T-cell (primary cell): Measurements from ENCODE around the gene DPEP3. TPM values are rescaled to one million over a fixed set of nuclear protein-coding genes. Genes with fewer than 3 reads are reported as not detected.
"Not testable (repeated sequence)": the region's sequence is repeated elsewhere in the genome, so short reads cannot be mapped to it uniquely, and the experiment has no call there.

Experiments
- ATAC-seq, 4 experiments: fragments of 200-7000 bp in 3 of 4; fragments of 150-1000 bp in 1 of 4; cut with Tn5 transposase; replicated peaks in 1 of 4; 1 replicate in 3 of 4; 2 replicates in 1 of 4; pipeline ENCODE4 v1.10.0; 2021; ENCODE audit warnings: moderate library complexity in 3 of 4, mild to moderate bottlenecking in 2 of 4, moderate number of reproducible peaks in 1 of 4
- CTCF ChIA-PET, 2 donors: fragments of 300-600 bp; sonication (Branson Sonifier 250); formaldehyde crosslinking; loops; one replicate each; lab custom pipeline; 2022; ENCODE audit warnings: antibody characterized with exemption in 2 of 2; lab: Charles Lee
- POLR2A ChIA-PET, 2 donors: fragments of 300-600 bp; sonication (Branson Sonifier 250); formaldehyde crosslinking; loops; one replicate each; lab custom pipeline; 2022; ENCODE audit warnings: antibody characterized with exemption in 2 of 2; lab: Charles Lee
- DNase-seq, 35 experiments: peaks; one replicate each; pipeline versions ENCODE4 v3.0.0 to v3.0.0-alpha.2; 2013 to 2023
- H3K27ac ChIP-seq: one replicate; pipeline ENCODE4 v1.5.1; 2013; ENCODE audit warnings: low read length
- H3K27me3 ChIP-seq, 2 experiments: replicated peaks in 1 of 2; 1 replicate in 1 of 2; 2 replicates in 1 of 2; pipeline versions ENCODE4 v1.6.1 to v1.7.0; 2013; ENCODE audit warnings: low read length in 1 of 2, mixed read lengths in 1 of 2; ENCODE audit not compliant: control insufficient read depth in 2 of 2, insufficient read depth in 2 of 2; ENCODE audit errors: extremely low read depth in 1 of 2
- H3K36me3 ChIP-seq, 2 donors: 1 replicate in 1 of 2; 2 replicates in 1 of 2; pipeline versions ENCODE4 v1.6.1 to v1.7.0; 2013; ENCODE audit warnings: low read length in 1 of 2; ENCODE audit not compliant: control insufficient read depth in 2 of 2, insufficient read depth in 1 of 2; ENCODE audit errors: extremely low read depth in 1 of 2
- H3K4me1 ChIP-seq, 2 experiments: 1 replicate in 1 of 2; 2 replicates in 1 of 2; pipeline versions ENCODE4 v1.6.1 to v1.7.0; 2013; ENCODE audit warnings: low read length in 2 of 2, mixed read lengths in 1 of 2; ENCODE audit not compliant: insufficient read depth in 2 of 2, control insufficient read depth in 1 of 2; ENCODE audit errors: extremely low read depth in 1 of 2
- H3K4me3 ChIP-seq, 2 donors: 1 replicate in 1 of 2; 2 replicates in 1 of 2; pipeline versions ENCODE4 v1.5.1 to v1.7.0; 2013; ENCODE audit warnings: mild to moderate bottlenecking in 2 of 2, low read length in 1 of 2, moderate library complexity in 1 of 2; ENCODE audit not compliant: control insufficient read depth in 1 of 2; ENCODE audit errors: extremely low read depth in 1 of 2
- H3K9me3 ChIP-seq: 2 replicates; pipeline ENCODE4 v1.7.0; 2013
- H3K27ac Mint-ChIP-seq, 2 donors: one replicate each; pipeline ENCODE4 v1.8.0; 2020 to 2021; ENCODE audit warnings: mild to moderate bottlenecking in 2 of 2, mixed read lengths in 2 of 2
- H3K27me3 Mint-ChIP-seq, 2 donors: one replicate each; pipeline ENCODE4 v1.8.0; 2021 to 2022; ENCODE audit warnings: mixed read lengths in 2 of 2
- H3K36me3 Mint-ChIP-seq: one replicate; pipeline ENCODE4 v1.8.0; 2021; ENCODE audit warnings: mixed read lengths
- H3K4me1 Mint-ChIP-seq, 3 donors: one replicate each; pipeline ENCODE4 v1.8.0; 2020 to 2022; ENCODE audit warnings: mixed read lengths in 3 of 3, mild to moderate bottlenecking in 1 of 3
- H3K4me3 Mint-ChIP-seq, 3 donors: one replicate each; pipeline ENCODE4 v1.8.0; 2020 to 2022; ENCODE audit warnings: mild to moderate bottlenecking in 3 of 3, mixed read lengths in 3 of 3, moderate library complexity in 3 of 3
- H3K9me3 Mint-ChIP-seq, 3 donors: one replicate each; pipeline ENCODE4 v1.8.0; 2020 to 2022; ENCODE audit warnings: mixed read lengths in 3 of 3
- WGBS: methylation state at CpG from one replicate; pipeline ENCODE4 v1.1.5; 2013; ENCODE audit warnings: missing lambda C conversion rate; ENCODE audit not compliant: insufficient coverage; 5-methylcytosine and 5-hydroxymethylcytosine counted together
- total RNA-seq, 35 experiments: library from RNA in 6 of 35; stranded (reverse) in 6 of 35; fragments of 120-200 nt in 1 of 35; gene quantifications; one replicate each; pipeline versions ENCODE4 v1.2.1 to v1.2.4 and lab custom pipeline; 2013 to 2026

DPEP3 gene
- total RNA-seq, 5 donors from 2014 or later (not counting 1 experiment from before 2014, with no cell fraction given) = 0.48 to 1.5 (median 1.1) TPM

- H3K36me3 Mint-ChIP-seq = no peaks in the 10 kb centered on the region
- peaks cover 46 to 57% (median 46%) of the 10 kb centered on the region in 3 donors for H3K4me1 Mint-ChIP-seq
- no peaks in the 10 kb centered on the region for H3K36me3 ChIP-seq
- no peaks in the 10 kb centered on the region for H3K27me3 ChIP-seq
- peak overlapping the region; percentile 75 for H3K27ac ChIP-seq
- H3K27ac Mint-ChIP-seq = peak overlapping the region; percentile 96 to 100
- no peaks in the 10 kb centered on the region for H3K9me3 Mint-ChIP-seq
- ATAC-seq = no peak
- ChIA-PET CTCF (interaction anchor here in 1 of 2 donors (1.0 kb wide), 1 partner anchor 11 kb away, joined by 3 read pairs; no protein-coding TSS in a partner anchor), POLR2A (interaction anchor here in 1 of 2 donors (0.7 kb wide), 1 partner anchor 198 kb away, joined by 3 read pairs; the partner anchor contains the start of gene TSNAXIP1)
- H3K4me3 Mint-ChIP-seq = peak overlapping the region in 2 of 3 donors; percentile 5 to 57
- H3K9me3 ChIP-seq = no peaks in the 10 kb centered on the region
- H3K4me1 ChIP-seq = peaks cover 23 to 63% of the 10 kb centered on the region in 2 experiments
- DNase-seq = no peak
- WGBS = no CpG with 5 or more reads among the region's 9 CpGs
- H3K27me3 Mint-ChIP-seq = no peaks in the 10 kb centered on the region
- no peak overlapping the region for H3K4me3 ChIP-seq
These were observed 24.9 kb upstream of the DPEP3 start for GRCh38 chr16:68005211-68005610.

GRCh38 chr16:68003031-68003430 is 22.7 kb upstream of the DPEP3 start:
- ATAC-seq (no peak), DNase-seq (no peak)
- Mint-ChIP-seq H3K27ac (peak overlapping the region; percentile 96), H3K36me3 (peaks cover 6% of the 10 kb centered on the region), H3K9me3 (no peaks in the 10 kb centered on the region), H3K4me3 (no peak overlapping the region), H3K27me3 (no peaks in the 10 kb centered on the region), H3K4me1 (peaks cover 51 to 67% (median 64%) of the 10 kb centered on the region in 3 donors)
- 100% methylated on average over 1 of the region's 4 CpGs for WGBS
- CTCF ChIA-PET = interaction anchor here (0.5 to 1.1 kb wide), 7 partner anchors 12 to 188 kb away, joined by 3 to 7 read pairs (median 4); no protein-coding TSS in a partner anchor
- POLR2A ChIA-PET = no interaction called here
- peaks cover 35 to 82% of the 10 kb centered on the region in 2 experiments for H3K4me1 ChIP-seq
- no peaks in the 10 kb centered on the region for H3K27me3 ChIP-seq
- H3K27ac ChIP-seq = no peak overlapping the region
- H3K4me3 ChIP-seq = no peak overlapping the region
- H3K9me3 ChIP-seq = no peaks in the 10 kb centered on the region
- H3K36me3 ChIP-seq = no peaks in the 10 kb centered on the region

GRCh38 chr16:68000450-68000849 is 20.2 kb upstream of the DPEP3 start:
- POLR2A ChIA-PET = interaction anchor here (0.6 kb wide), 3 partner anchors 409 to 487 kb away, joined by 3 to 4 read pairs (median 3); no protein-coding TSS in a partner anchor

GRCh38 chr16:67999985-68000384 is 19.7 kb upstream of the DPEP3 start:
- no peaks in the 10 kb centered on the region for H3K36me3 ChIP-seq
- peak overlapping the region; percentile 96 for H3K27ac Mint-ChIP-seq
- peak; percentile 3 to 35 (median 18) for ATAC-seq
- DNase-seq = peak in 2 of 35 experiments; percentile 14 to 15
- no peaks in the 10 kb centered on the region for H3K27me3 Mint-ChIP-seq
- peak overlapping the region; percentile 25 to 51 for H3K4me3 ChIP-seq
- H3K27ac ChIP-seq = peak overlapping the region; percentile 72
- H3K36me3 Mint-ChIP-seq = peaks cover 11% of the 10 kb centered on the region
- peak overlapping the region; percentile 81 to 90 (median 88) for H3K4me3 Mint-ChIP-seq
- POLR2A ChIA-PET = interaction anchor here (0.6 kb wide), 2 partner anchors 462 to 487 kb away, joined by 3 to 4 read pairs; no protein-coding TSS in a partner anchor
- WGBS = no CpG with 5 or more reads among the region's 2 CpGs
- CTCF ChIA-PET = interaction anchor here in 1 of 2 donors (0.9 kb wide), 1 partner anchor 8 kb away, joined by 4 read pairs; no protein-coding TSS in a partner anchor
- peaks cover 18 to 72% of the 10 kb centered on the region in 2 experiments for H3K4me1 ChIP-seq
- H3K27me3 ChIP-seq = no peaks in the 10 kb centered on the region
- H3K4me1 Mint-ChIP-seq = peaks cover 40 to 71% (median 68%) of the 10 kb centered on the region in 3 donors
- H3K9me3 ChIP-seq = no peaks in the 10 kb centered on the region
- H3K9me3 Mint-ChIP-seq = no peaks in the 10 kb centered on the region

More at GRCh38 chr16:68000450-68000849, 20.2 kb upstream of the DPEP3 start:
- Mint-ChIP-seq H3K4me3 (peak overlapping the region; percentile 81 to 90 (median 88)), H3K27me3 (no peaks in the 10 kb centered on the region), H3K4me1 (peaks cover 40 to 71% (median 69%) of the 10 kb centered on the region in 3 donors), H3K27ac (peak overlapping the region; percentile 96), H3K9me3 (no peaks in the 10 kb centered on the region), H3K36me3 (peaks cover 7% of the 10 kb centered on the region)
- H3K9me3 ChIP-seq = no peaks in the 10 kb centered on the region
- ATAC-seq (peak in 3 of 4 experiments; percentile 18 to 40 (median 23)), DNase-seq (peak in 2 of 35 experiments; percentile 21 to 37)
- CTCF ChIA-PET = interaction anchor here (0.6 to 0.9 kb wide), 3 partner anchors 9 to 1351 kb away, joined by 3 to 4 read pairs (median 4); no protein-coding TSS in a partner anchor
- H3K27me3 ChIP-seq = no peaks in the 10 kb centered on the region
- peaks cover 23 to 72% of the 10 kb centered on the region in 2 experiments for H3K4me1 ChIP-seq
- H3K36me3 ChIP-seq = no peaks in the 10 kb centered on the region
- peak overlapping the region; percentile 25 to 51 for H3K4me3 ChIP-seq
- peak overlapping the region; percentile 72 for H3K27ac ChIP-seq
- WGBS = 70% methylated on average over 1 of the region's 3 CpGs

DNA sequence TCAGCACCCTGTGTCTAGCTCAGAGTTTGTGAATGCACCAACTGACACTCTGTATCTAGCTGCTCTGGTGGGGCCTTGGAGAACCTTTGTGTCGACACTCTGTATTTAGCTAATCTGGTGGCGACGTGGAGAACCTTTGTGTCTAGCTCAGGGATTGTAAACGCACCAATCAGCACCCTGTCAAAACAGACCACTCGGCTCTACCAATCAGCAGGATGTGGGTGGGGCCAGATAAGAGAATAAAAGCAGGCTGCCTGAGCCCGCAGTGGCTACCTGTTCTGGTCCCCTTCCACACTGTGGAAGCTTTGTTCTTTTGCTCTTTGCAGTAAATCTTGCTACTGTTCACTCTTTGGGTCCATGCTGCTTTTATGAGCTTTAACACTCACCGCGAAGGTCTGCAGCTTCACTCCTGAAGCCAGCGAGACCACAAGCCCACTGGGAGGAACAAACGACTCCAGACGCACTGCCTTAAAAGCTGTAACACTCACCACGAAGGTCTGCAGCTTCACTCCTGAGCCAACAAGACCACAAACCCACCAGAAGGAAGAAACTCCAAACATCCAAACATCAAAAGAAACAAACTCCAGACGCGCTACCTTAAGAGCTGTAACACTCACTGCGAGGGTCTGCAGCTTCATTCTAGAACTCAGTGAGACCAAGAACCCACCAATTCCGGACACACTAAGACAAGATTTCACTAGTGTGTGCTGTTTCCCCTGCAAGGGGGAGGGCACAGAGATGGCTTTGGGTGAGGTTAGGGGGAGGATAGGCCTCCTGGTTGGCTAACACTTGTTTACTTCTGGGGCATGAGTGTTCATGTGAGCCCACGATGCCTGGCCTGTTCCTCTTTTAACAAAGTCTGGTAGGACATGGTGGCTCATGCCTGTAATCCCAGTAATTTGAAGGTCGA is 18.7 kb upstream of the DPEP3 start, which contains the start of gene DPEP2:
DPEP2 (minus strand) TSS at position 706 of the 910 bp plus-strand sequence. CDS start 6,272 bp downstream, outside the sequence.
- POLR2A ChIA-PET = interaction anchor here (0.5 to 1.2 kb wide), 5 partner anchors 12 to 968 kb away, joined by 3 to 12 read pairs (median 3); no protein-coding TSS in a partner anchor
- Mint-ChIP-seq H3K36me3 (peaks cover 11% of the 10 kb centered on the region), H3K27ac (peak within 1 kb of the TSS; percentile 96), H3K4me1 (peaks cover 42 to 71% (median 65%) of the 10 kb centered on the region in 3 donors), H3K4me3 (peak within 1 kb of the TSS; percentile 81 to 90 (median 88))
- H3K27me3 Mint-ChIP-seq, H3K9me3 ChIP-seq, H3K36me3 ChIP-seq, H3K27me3 ChIP-seq, H3K9me3 Mint-ChIP-seq: not testable (repeated sequence)
- H3K27ac ChIP-seq = peak within 1 kb of the TSS; percentile 72
- H3K4me1 ChIP-seq = peaks cover 22 to 71% of the 10 kb centered on the region in 2 experiments
- H3K4me3 ChIP-seq = peak within 1 kb of the TSS; percentile 51 to 58
- DNase-seq = peak; percentile 31 to 77 (median 53)
- peak; percentile 88 to 96 (median 96) for ATAC-seq
- CTCF ChIA-PET = interaction anchor here (0.6 to 1.3 kb wide), 9 partner anchors 16 to 114 kb away, joined by 3 to 7 read pairs (median 3); partner anchors contain the start of genes DDX28 (in 1 of the 2) and DUS2 (in 1 of the 2)
- WGBS = 4% methylated on average over 8 of the region's 18 CpGs
